Activated CD4-positive, CD25-positive, alpha-beta regulatory T cell treated with anti-CD3 and anti-CD28 coated beads, Interleukin-2, amount 50 U/mL, for 24 hours (primary cell): ENCODE measurements around the gene APBB1.

Source experiments
- ATAC-seq, 2 donors: fragments of 150-1000 bp; cut with Tn5 transposase; one replicate each; pipeline ENCODE4 v1.10.0; 2021; ENCODE audit warnings: mild to moderate bottlenecking in 1 of 2, moderate library complexity in 1 of 2

The APBB1 gene

GRCh38 chr11:6350043-6350442 is 68.9 kb downstream of the APBB1 start:
- no peak for ATAC-seq

DNA sequence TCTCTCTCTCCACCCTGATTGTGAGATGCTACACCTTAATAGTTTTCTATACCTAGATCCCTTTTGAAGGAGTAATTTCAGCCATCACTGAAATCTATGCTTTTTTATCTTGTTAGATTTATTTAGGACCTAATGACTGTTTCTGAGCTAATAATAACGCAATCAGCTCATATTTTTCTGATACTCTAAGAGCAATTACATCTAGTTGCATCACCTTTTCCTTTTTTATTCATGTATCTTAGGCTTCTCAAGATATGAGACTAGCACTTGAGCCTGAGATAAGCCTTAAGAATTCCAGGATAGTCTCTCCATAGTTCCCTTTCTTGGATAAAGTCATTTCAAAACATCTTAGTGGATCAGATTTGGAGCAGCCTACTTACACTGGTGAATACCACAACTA is 73.5 kb downstream of the APBB1 start:
- ATAC-seq: no peak
